Medulla oblongata (tissue), 1 donor: ENCODE measurements around the gene NUDT16.

Source experiments
- DNase-seq: peaks from one replicate; pipeline ENCODE4 v3.0.0-alpha.2; 2015; ENCODE audit errors: extremely low spot score

The NUDT16 gene

GRCh38 chr3:131386429-131387165, 5.0 kb downstream of the NUDT16 start:
- DNase-seq: peak; percentile 80

- peak; percentile 24 for DNase-seq
Observed at GRCh38 chr3:131387796-131388489, 6.4 kb downstream of the NUDT16 start.

GRCh38 chr3:131388490-131388799, 6.9 kb downstream of the NUDT16 start:
- DNase-seq: no peak

GRCh38 chr3:131390331-131390730, 8.8 kb downstream of the NUDT16 start:
- no peak for DNase-seq

- DNase-seq: no peak
Observed at GRCh38 chr3:131393051-131393450, 11.5 kb downstream of the NUDT16 start.

- DNase-seq: no peak
Observed at GRCh38 chr3:131393868-131394267, 12.3 kb downstream of the NUDT16 start.

GRCh38 chr3:131394400-131394799, 12.8 kb downstream of the NUDT16 start:
- DNase-seq: no peak

GRCh38 chr3:131396170-131396569, 14.6 kb downstream of the NUDT16 start:
- no peak for DNase-seq

GRCh38 chr3:131397889-131398288, 16.3 kb downstream of the NUDT16 start:
- no peak for DNase-seq

- DNase-seq: no peak
Observed at GRCh38 chr3:131401978-131402377, 20.4 kb downstream of the NUDT16 start.

- peak; percentile 54 for DNase-seq
Observed at GRCh38 chr3:131402391-131403039, 20.9 kb downstream of the NUDT16 start.

- no peak for DNase-seq
Observed at GRCh38 chr3:131403216-131403895, 21.8 kb downstream of the NUDT16 start.

GRCh38 chr3:131405411-131405810, 23.8 kb downstream of the NUDT16 start:
- no peak for DNase-seq

- DNase-seq: no peak
Observed at GRCh38 chr3:131406274-131406673, 24.7 kb downstream of the NUDT16 start.

- DNase-seq: no peak
Observed at GRCh38 chr3:131417751-131418150, 36.2 kb downstream of the NUDT16 start.

- DNase-seq: no peak
Observed at GRCh38 chr3:131421301-131421700, 39.7 kb downstream of the NUDT16 start.

GRCh38 chr3:131421957-131422498, 40.5 kb downstream of the NUDT16 start:
- no peak for DNase-seq

GRCh38 chr3:131427226-131427625, 45.7 kb downstream of the NUDT16 start:
- no peak for DNase-seq

- DNase-seq: no peak
Observed at GRCh38 chr3:131431754-131432153, 50.2 kb downstream of the NUDT16 start.

GRCh38 chr3:131432441-131432840, 50.9 kb downstream of the NUDT16 start:
- no peak for DNase-seq

- no peak for DNase-seq
Observed at GRCh38 chr3:131435000-131435399, 53.4 kb downstream of the NUDT16 start.
